SK-N-MC (cell line): ENCODE data around the gene PTH2R.
"Not testable (repeated sequence)": the region's sequence is repeated elsewhere in the genome, so short reads cannot be mapped to it uniquely, and the experiment has no call there.

Experiments
- EZH2 ChIP-seq: fragments of 200-600 bp; sonication (generic); IDR thresholded peaks from one replicate; pipeline ENCODE4 v1.6.1; 2017; ENCODE audit warnings: antibody characterized with exemption
- POLR2AphosphoS5 ChIP-seq: IDR thresholded peaks from 2 replicates; pipeline ENCODE4 v1.6.1; 2012; ENCODE audit warnings: mild to moderate bottlenecking, low read depth, low read length, borderline replicate concordance

DNA sequence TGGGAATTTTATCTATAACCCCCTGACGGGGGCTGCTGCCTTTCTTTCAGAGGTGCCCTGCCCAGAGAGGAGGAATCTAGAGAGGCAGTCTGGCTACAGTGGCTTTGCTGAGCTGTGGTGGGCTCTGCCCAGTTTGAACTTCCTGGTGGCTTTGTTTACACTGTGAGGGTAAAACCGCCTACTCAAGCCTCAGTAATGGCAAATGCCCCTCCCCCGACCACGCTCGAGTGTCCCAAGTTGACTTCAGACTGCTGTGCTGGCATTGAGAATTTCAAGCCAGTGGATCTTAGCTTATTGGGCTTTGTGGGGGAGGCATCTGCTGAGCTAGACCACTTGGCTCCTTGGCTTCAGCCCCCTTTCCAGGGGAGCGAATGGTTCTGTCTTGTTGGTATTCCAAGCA is 118.6 kb downstream of the PTH2R start:
- not testable (repeated sequence) for TF ChIP-seq POLR2AphosphoS5, EZH2
